ENCODE measurements around the gene PDZD7.

Gene PDZD7

DNA sequence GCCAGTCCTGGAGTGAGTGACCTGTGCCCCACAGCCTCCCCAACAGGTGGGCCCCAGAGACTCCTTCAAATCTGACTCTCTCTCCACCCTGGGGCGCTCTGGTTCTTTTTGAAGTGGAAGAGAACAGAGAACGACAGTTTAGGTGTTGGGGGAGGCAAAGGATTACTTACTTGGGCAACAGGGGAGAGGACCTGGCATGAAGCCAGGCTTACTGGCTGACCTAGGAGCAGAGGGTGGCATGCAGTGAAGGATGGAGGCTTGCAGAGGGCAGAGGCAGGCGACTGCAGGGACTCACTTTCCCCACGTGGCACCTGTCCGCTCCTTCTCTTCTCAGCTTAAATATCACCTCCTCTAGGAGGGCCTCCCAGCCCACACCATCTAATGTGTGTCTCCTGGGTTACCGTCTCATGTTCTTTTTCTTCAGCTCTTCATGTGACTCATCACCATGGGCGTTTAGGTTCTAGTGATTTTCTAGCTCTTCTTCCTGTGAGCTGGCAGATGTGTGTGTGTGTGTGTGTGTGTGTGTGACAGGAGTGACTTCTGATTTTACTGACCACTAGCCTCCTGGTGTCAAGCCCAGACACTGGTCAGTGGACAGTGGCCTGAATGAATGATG lies 15.9 kb downstream of the PDZD7 start (continued):
- TF ChIP-seq, protein P1, sequence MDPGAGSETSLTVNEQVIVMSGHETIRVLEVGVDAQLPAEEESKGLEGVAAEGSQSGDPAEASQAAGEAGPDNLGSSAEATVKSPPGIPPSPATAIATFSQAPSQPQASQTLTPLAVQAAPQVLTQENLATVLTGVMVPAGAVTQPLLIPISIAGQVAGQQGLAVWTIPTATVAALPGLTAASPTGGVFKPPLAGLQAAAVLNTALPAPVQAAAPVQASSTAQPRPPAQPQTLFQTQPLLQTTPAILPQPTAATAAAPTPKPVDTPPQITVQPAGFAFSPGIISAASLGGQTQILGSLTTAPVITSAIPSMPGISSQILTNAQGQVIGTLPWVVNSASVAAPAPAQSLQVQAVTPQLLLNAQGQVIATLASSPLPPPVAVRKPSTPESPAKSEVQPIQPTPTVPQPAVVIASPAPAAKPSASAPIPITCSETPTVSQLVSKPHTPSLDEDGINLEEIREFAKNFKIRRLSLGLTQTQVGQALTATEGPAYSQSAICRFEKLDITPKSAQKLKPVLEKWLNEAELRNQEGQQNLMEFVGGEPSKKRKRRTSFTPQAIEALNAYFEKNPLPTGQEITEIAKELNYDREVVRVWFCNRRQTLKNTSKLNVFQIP (CRISPR knock-in tag; IDR thresholded peaks at IDR 0.05; ENCODE audit: borderline replicate concordance, low read depth): no peak
- no peak for TF ChIP-seq ZNF565 (CRISPR knock-in tag; conservative IDR thresholded peaks at IDR 0.05; ENCODE audit: low read depth)
- TF ChIP-seq, protein P2, sequence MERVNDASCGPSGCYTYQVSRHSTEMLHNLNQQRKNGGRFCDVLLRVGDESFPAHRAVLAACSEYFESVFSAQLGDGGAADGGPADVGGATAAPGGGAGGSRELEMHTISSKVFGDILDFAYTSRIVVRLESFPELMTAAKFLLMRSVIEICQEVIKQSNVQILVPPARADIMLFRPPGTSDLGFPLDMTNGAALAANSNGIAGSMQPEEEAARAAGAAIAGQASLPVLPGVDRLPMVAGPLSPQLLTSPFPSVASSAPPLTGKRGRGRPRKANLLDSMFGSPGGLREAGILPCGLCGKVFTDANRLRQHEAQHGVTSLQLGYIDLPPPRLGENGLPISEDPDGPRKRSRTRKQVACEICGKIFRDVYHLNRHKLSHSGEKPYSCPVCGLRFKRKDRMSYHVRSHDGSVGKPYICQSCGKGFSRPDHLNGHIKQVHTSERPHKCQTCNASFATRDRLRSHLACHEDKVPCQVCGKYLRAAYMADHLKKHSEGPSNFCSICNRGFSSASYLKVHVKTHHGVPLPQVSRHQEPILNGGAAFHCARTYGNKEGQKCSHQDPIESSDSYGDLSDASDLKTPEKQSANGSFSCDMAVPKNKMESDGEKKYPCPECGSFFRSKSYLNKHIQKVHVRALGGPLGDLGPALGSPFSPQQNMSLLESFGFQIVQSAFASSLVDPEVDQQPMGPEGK (CRISPR knock-in tag; IDR thresholded peaks at IDR 0.05; ENCODE audit: borderline replicate concordance): no peak

DNA sequence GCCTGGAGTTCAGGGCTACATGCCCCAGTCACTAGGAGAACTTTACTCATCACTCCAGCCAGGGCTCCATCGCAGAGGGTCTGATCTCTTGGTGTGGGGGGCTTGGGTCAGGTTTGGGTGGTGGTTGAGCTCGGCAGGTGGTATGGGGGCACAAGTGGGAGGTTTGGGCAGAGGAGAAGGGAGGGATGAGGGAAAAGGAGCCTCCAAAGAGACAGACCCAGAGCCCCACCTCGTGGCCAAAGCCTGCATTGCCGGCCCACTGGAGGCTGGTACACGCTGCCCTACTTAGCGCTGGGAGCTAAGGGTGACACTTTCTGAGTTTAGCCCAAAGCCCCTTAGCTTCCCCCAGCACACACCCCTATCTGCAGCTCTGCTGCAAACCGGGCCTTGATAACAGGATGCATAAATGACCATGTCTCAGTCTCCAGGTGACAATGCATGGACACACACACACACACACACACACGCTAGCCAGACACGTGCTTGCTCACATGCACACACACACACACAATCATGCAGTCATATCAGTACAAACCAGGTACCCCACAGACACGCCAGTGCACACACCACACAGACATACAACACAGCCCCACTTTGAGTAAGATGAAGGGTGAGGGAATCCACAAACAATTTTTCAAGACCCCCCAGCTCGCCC lies 16.6 kb downstream of the PDZD7 start:
- ATAC-seq: peak; percentile 64
- TF ChIP-seq TOX (CRISPR knock-in tag; IDR thresholded peaks at IDR 0.05; ENCODE audit: borderline replicate concordance): no peak
- TF ChIP-seq, protein P3, sequence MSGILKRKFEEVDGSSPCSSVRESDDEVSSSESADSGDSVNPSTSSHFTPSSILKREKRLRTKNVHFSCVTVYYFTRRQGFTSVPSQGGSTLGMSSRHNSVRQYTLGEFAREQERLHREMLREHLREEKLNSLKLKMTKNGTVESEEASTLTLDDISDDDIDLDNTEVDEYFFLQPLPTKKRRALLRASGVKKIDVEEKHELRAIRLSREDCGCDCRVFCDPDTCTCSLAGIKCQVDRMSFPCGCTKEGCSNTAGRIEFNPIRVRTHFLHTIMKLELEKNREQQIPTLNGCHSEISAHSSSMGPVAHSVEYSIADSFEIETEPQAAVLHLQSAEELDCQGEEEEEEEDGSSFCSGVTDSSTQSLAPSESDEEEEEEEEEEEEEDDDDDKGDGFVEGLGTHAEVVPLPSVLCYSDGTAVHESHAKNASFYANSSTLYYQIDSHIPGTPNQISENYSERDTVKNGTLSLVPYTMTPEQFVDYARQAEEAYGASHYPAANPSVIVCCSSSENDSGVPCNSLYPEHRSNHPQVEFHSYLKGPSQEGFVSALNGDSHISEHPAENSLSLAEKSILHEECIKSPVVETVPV (CRISPR knock-in tag; IDR thresholded peaks at IDR 0.05): no peak
- TF ChIP-seq, protein P1 (CRISPR knock-in tag; IDR thresholded peaks at IDR 0.05; ENCODE audit: borderline replicate concordance, low read depth): no peak
- no peak for TF ChIP-seq CSDC2 (CRISPR knock-in tag; IDR thresholded peaks at IDR 0.05)
- TF ChIP-seq, protein P4, sequence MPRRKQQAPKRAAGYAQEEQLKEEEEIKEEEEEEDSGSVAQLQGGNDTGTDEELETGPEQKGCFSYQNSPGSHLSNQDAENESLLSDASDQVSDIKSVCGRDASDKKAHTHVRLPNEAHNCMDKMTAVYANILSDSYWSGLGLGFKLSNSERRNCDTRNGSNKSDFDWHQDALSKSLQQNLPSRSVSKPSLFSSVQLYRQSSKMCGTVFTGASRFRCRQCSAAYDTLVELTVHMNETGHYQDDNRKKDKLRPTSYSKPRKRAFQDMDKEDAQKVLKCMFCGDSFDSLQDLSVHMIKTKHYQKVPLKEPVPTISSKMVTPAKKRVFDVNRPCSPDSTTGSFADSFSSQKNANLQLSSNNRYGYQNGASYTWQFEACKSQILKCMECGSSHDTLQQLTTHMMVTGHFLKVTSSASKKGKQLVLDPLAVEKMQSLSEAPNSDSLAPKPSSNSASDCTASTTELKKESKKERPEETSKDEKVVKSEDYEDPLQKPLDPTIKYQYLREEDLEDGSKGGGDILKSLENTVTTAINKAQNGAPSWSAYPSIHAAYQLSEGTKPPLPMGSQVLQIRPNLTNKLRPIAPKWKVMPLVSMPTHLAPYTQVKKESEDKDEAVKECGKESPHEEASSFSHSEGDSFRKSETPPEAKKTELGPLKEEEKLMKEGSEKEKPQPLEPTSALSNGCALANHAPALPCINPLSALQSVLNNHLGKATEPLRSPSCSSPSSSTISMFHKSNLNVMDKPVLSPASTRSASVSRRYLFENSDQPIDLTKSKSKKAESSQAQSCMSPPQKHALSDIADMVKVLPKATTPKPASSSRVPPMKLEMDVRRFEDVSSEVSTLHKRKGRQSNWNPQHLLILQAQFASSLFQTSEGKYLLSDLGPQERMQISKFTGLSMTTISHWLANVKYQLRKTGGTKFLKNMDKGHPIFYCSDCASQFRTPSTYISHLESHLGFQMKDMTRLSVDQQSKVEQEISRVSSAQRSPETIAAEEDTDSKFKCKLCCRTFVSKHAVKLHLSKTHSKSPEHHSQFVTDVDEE (CRISPR knock-in tag; IDR thresholded peaks at IDR 0.05): no peak
- no peak for TF ChIP-seq RARB (CRISPR knock-in tag; IDR thresholded peaks at IDR 0.05)
- TF ChIP-seq PPARA (CRISPR knock-in tag; IDR thresholded peaks at IDR 0.05; ENCODE audit: borderline replicate concordance): no peak

DNA sequence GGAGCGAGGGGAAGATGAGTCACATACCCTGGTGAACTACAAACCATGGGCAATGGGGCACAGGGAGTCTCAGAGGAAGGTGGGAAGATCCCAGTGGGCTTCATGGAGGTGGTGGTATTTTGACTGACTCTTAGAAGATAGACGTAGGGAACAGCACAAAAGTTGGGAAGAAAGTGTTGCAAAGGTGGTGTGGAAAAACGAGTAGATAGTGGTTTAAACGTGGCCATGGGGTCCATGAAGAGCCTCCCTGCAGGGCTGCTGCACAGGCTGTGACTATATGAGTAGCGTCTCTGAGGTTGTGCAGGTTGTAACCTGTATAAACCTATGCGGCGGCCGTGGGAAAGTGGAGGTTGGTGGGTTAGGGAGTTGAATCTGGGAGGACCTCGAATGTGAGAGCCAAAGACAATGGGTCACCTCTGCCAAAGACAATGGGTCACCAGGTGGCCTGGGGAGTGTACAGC lies 17.5 kb downstream of the PDZD7 start:
- ATAC-seq: no peak
- TF ChIP-seq ZNF565 (CRISPR knock-in tag; conservative IDR thresholded peaks at IDR 0.05; ENCODE audit: low read depth) (no peak), GLIS3 (CRISPR knock-in tag; IDR thresholded peaks at IDR 0.05) (no peak), ZNF70 (CRISPR knock-in tag; IDR thresholded peaks at IDR 0.05) (no peak)

DNA sequence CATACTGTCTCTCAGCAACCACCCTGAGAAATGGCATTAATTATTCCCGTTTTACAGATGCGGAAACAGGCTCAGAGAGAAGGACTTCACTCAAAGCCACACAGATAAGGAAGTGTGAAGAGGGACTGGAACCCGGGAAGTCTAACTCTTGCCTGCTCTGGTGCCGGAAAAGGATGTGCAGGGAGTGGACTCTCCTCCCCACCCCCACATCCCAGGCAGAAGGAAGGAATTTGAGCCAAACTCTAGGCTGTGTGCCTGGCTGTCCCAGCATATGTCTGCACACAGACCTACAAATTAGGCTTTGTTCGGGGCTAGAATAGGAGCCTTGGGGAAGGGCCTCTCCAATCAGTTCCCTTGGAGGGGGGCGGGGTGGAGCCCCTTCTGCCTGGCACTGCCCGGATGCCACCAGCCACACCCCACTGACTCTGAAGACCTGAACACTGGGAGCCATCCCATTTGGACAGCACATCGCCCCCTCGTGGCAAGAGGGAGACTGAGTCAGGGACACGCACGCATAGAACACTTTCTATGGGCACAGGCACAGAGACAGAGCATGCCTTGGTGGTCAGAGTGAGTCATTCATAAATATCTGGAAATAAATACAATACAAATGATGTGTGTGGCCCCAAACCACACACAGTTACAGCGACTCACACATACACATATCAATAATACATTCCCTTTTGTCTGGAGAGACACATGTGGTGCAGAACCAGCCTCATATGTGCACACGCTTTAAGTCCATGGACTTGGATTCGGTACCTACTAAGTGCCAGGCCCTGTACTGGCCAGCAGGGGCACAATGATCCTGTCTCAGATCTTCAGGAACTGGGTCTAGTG lies 18.2 kb downstream of the PDZD7 start:
- ATAC-seq: peak; percentile 89
- TF ChIP-seq ARNTL (CRISPR knock-in tag; IDR thresholded peaks at IDR 0.05; ENCODE audit: borderline replicate concordance, low read depth) (no peak), ESRRG (CRISPR knock-in tag; IDR thresholded peaks at IDR 0.05) (no peak), ZNF70 (CRISPR knock-in tag; IDR thresholded peaks at IDR 0.05) (no peak), ZFP3 (CRISPR knock-in tag; IDR thresholded peaks at IDR 0.05) (no peak), ISL1 (CRISPR knock-in tag; IDR thresholded peaks at IDR 0.05) (no peak), ZC3H10 (CRISPR knock-in tag; IDR thresholded peaks at IDR 0.05) (no peak), TCF4 (CRISPR knock-in tag; IDR thresholded peaks at IDR 0.05; ENCODE audit: borderline replicate concordance) (no peak), GLIS3 (CRISPR knock-in tag; IDR thresholded peaks at IDR 0.05) (no peak)
- TF ChIP-seq, protein P1 (CRISPR knock-in tag; IDR thresholded peaks at IDR 0.05; ENCODE audit: borderline replicate concordance, low read depth): no peak
- TF ChIP-seq, protein P3 (CRISPR knock-in tag; IDR thresholded peaks at IDR 0.05): no peak
- TF ChIP-seq, protein P2 (CRISPR knock-in tag; IDR thresholded peaks at IDR 0.05; ENCODE audit: borderline replicate concordance): no peak

Data from SK-N-SH treated with all-trans-retinoic acid at 6 μM for 48 hours (cell line).